Panc1 (cell line): Measurements from ENCODE around the gene PDLIM7. TPM values are rescaled to one million over a fixed set of nuclear protein-coding genes. Genes with fewer than 3 reads are reported as not detected.

Experiments
- ATAC-seq: fragments of 200-7000 bp; cut with Tn5 transposase; 2 replicates; pipeline ENCODE4 v1.9.1; 2020; ENCODE audit warnings: mild to moderate bottlenecking, moderate library complexity
- BruUV-seq: library from RNA; stranded (reverse); fragments of 400-500 nt; replicated peaks from 2 replicates; lab custom pipeline; 2021; lab: Mats Ljungman, UMichigan
- CTCF ChIA-PET: fragments of 300-600 bp; sonication (Branson Sonifier 250); formaldehyde crosslinking; loops from one replicate; lab custom pipeline; 2022; ENCODE audit warnings: antibody characterized with exemption; lab: Charles Lee
- POLR2A ChIA-PET: fragments of 300-600 bp; sonication (Branson Sonifier 250); formaldehyde crosslinking; loops from one replicate; lab custom pipeline; 2022; ENCODE audit warnings: antibody characterized with exemption; lab: Charles Lee
- DNase-seq: peaks from one replicate; pipeline ENCODE4 v3.0.0-alpha.2; 2010; ENCODE audit warnings: low read depth, low spot score
- H3K27ac ChIP-seq: 2 replicates; pipeline ENCODE4 v1.5.1; 2011; ENCODE audit warnings: mild to moderate bottlenecking, low read length, inconsistent platforms
- H3K27me3 ChIP-seq: fragments of 200-500 bp; sonication (Bioruptor generic); 2 replicates; pipeline ENCODE4 v1.6.0; 2014; ENCODE audit warnings: low read length, inconsistent platforms; ENCODE audit not compliant: control insufficient read depth, insufficient read depth
- H3K36me3 ChIP-seq: fragments of 200-500 bp; sonication (Bioruptor generic); 2 replicates; pipeline ENCODE4 v1.5.1; 2014; ENCODE audit warnings: inconsistent platforms, mild to moderate bottlenecking, low read length, moderate library complexity; ENCODE audit not compliant: control insufficient read depth, insufficient read depth
- H3K4me1 ChIP-seq: 2 replicates; pipeline ENCODE4 v1.5.1; 2011; ENCODE audit warnings: inconsistent platforms, mild to moderate bottlenecking, low read length, moderate library complexity; ENCODE audit not compliant: control insufficient read depth, insufficient read depth
- H3K4me3 ChIP-seq, 2 experiments: 2 replicates each; pipeline ENCODE4 v1.5.1; 2011 to 2012; ENCODE audit warnings: low read depth in 2 of 2, low read length in 2 of 2, mild to moderate bottlenecking in 2 of 2, inconsistent platforms in 1 of 2, moderate library complexity in 1 of 2
- H3K9me3 ChIP-seq: fragments of 200-500 bp; sonication (Bioruptor generic); 2 replicates; pipeline ENCODE4 v1.5.1; 2014; ENCODE audit warnings: low read depth, mild to moderate bottlenecking, inconsistent platforms, low read length, moderate library complexity; ENCODE audit not compliant: control insufficient read depth, insufficient read depth
- POLR2AphosphoS5 ChIP-seq: IDR thresholded peaks from 2 replicates; pipeline ENCODE4 v1.6.1; 2012; ENCODE audit warnings: mild to moderate bottlenecking, low read depth, low read length, moderate library complexity
- SIN3A ChIP-seq: IDR thresholded peaks from 2 replicates; pipeline ENCODE4 v1.6.1; 2012; ENCODE audit warnings: low read depth, mild to moderate bottlenecking, low read length, moderate library complexity, borderline replicate concordance; ENCODE audit not compliant: insufficient read depth
- TCF7L2 ChIP-seq: IDR thresholded peaks from 2 replicates; pipeline ENCODE4 v1.6.1; 2011; ENCODE audit warnings: mild to moderate bottlenecking, low read depth, low read length, inconsistent platforms
- in situ Hi-C: cut with HindIII; loops from 2 replicates; pipeline ENCODE4 v1.10.0; 2016; ENCODE audit warnings: low sequenced_read_pairs, low pct_unique_long_range_greater_than_20kb
- intact Hi-C: fragments of 100-400 bp; cut with micrococcal nuclease; formaldehyde crosslinking; loops from one replicate; pipeline ENCODE4 v1.10.0; 2022; ENCODE audit not compliant: unreplicated experiment
- total RNA-seq: library from RNA; stranded (reverse); gene quantifications from one replicate; pipeline ENCODE4 v1.2.1, GENCODE V29; 2021; ENCODE audit not compliant: unreplicated experiment
- TF ChIP-seq, protein P1 (sequence below): fragments of 450-650 bp; IDR thresholded peaks from 2 replicates; pipeline ENCODE4 v1.5.1; 2017; ENCODE audit warnings: mild to moderate bottlenecking
- TF ChIP-seq, protein P2 (sequence below), 2 experiments: IDR thresholded peaks; 2 replicates each; pipeline ENCODE4 v1.6.1; 2011 to 2012; ENCODE audit warnings: low read depth in 2 of 2, control low read depth in 1 of 2, low read length in 1 of 2, mild to moderate bottlenecking in 1 of 2, moderate library complexity in 1 of 2; ENCODE audit not compliant: insufficient read depth in 1 of 2

The PDLIM7 gene
- total RNA-seq, 1 experiment from 2014 or later, result 62.9 TPM

DNA sequence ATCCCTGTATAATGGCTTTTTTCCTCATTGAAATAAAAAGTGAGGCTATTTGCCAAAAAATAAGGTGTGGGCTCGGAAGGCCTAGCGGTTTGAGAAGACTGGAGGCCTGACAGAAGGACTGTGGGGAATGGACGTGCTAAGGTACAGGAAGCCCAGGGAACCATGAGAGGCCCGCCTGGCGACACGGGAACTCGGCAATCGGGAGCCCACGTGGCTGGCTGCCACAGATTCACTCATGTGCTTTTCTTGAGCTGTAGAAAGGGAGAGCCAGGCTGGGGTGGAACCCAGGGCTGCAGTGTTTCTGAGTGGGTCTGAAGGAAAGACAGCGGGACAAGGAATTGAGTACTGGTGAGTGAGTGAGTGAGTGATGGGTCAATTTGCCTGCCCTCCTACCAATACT, 31.2 kb upstream of the PDLIM7 start:
- intact Hi-C loops, result no loop called here
- peaks cover 19% of the 10 kb centered on the region for H3K36me3 ChIP-seq
- POLR2A ChIA-PET, result interaction anchor here (0.6 to 1.0 kb wide), 2 partner anchors 9 to 844 kb away, joined by 4 read pairs; no protein-coding TSS in a partner anchor
- H3K4me1 ChIP-seq, result no peaks in the 10 kb centered on the region
- CTCF ChIA-PET, result no interaction called here
- no peak overlapping the region for H3K4me3 ChIP-seq
- DNase-seq, result no peak
- ATAC-seq, result no peak
- in situ Hi-C loops, result no loop called here
- H3K27ac ChIP-seq, result no peak overlapping the region
- TF ChIP-seq, protein P1, sequence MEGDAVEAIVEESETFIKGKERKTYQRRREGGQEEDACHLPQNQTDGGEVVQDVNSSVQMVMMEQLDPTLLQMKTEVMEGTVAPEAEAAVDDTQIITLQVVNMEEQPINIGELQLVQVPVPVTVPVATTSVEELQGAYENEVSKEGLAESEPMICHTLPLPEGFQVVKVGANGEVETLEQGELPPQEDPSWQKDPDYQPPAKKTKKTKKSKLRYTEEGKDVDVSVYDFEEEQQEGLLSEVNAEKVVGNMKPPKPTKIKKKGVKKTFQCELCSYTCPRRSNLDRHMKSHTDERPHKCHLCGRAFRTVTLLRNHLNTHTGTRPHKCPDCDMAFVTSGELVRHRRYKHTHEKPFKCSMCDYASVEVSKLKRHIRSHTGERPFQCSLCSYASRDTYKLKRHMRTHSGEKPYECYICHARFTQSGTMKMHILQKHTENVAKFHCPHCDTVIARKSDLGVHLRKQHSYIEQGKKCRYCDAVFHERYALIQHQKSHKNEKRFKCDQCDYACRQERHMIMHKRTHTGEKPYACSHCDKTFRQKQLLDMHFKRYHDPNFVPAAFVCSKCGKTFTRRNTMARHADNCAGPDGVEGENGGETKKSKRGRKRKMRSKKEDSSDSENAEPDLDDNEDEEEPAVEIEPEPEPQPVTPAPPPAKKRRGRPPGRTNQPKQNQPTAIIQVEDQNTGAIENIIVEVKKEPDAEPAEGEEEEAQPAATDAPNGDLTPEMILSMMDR, result no peak
- TF ChIP-seq TCF7L2 (no peak), POLR2AphosphoS5 (no peak), SIN3A (no peak)
- TF ChIP-seq, protein P2, sequence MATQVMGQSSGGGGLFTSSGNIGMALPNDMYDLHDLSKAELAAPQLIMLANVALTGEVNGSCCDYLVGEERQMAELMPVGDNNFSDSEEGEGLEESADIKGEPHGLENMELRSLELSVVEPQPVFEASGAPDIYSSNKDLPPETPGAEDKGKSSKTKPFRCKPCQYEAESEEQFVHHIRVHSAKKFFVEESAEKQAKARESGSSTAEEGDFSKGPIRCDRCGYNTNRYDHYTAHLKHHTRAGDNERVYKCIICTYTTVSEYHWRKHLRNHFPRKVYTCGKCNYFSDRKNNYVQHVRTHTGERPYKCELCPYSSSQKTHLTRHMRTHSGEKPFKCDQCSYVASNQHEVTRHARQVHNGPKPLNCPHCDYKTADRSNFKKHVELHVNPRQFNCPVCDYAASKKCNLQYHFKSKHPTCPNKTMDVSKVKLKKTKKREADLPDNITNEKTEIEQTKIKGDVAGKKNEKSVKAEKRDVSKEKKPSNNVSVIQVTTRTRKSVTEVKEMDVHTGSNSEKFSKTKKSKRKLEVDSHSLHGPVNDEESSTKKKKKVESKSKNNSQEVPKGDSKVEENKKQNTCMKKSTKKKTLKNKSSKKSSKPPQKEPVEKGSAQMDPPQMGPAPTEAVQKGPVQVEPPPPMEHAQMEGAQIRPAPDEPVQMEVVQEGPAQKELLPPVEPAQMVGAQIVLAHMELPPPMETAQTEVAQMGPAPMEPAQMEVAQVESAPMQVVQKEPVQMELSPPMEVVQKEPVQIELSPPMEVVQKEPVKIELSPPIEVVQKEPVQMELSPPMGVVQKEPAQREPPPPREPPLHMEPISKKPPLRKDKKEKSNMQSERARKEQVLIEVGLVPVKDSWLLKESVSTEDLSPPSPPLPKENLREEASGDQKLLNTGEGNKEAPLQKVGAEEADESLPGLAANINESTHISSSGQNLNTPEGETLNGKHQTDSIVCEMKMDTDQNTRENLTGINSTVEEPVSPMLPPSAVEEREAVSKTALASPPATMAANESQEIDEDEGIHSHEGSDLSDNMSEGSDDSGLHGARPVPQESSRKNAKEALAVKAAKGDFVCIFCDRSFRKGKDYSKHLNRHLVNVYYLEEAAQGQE (IDR thresholded peaks at IDR 0.05; ENCODE audit: insufficient read depth in 1 of 2, low read depth in 2 of 2, low read length in 1 of 2), result no peak
- H3K27me3 ChIP-seq, result no peaks in the 10 kb centered on the region
- no peaks in the 10 kb centered on the region for H3K9me3 ChIP-seq
- BruUV-seq, result no TSS peak

DNA sequence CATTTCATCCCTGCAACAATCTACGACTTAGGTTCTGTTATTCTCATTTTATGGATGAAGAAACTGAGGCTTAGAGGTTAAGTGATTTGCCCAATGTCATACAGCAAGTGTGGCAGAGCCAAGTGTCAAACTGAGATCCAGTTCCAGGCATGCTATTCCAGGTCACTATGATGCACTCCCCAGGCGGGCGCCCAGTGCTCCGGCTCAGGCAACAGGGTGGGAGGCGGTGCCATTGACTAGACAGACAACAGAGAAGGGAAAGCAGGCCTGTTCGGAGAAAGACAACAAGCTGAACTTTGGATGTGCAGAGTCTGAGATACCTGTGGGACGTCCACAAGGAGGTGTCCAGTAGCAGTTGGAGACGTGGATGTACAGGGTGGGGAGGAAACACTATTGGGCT, 30.2 kb upstream of the PDLIM7 start:
- TF ChIP-seq SIN3A (no peak), TCF7L2 (no peak), POLR2AphosphoS5 (no peak)
- TF ChIP-seq, protein P1, result no peak
- TF ChIP-seq, protein P2 (IDR thresholded peaks at IDR 0.05; ENCODE audit: insufficient read depth in 1 of 2, low read depth in 2 of 2, low read length in 1 of 2), result no peak

More for the DNA sequence above, 30.2 kb upstream of the PDLIM7 start:
- Histone ChIP-seq H3K36me3 (peaks cover 19% of the 10 kb centered on the region), H3K27me3 (no peaks in the 10 kb centered on the region), H3K4me3 (no peak overlapping the region), H3K9me3 (no peaks in the 10 kb centered on the region), H3K27ac (no peak overlapping the region), H3K4me1 (no peaks in the 10 kb centered on the region)
- intact Hi-C loops, result no loop called here
- ChIA-PET POLR2A (no interaction called here), CTCF (no interaction called here)
- no peak for DNase-seq
- in situ Hi-C loops, result no loop called here
- BruUV-seq, result no TSS peak
- no peak for ATAC-seq
